A549 (cell line): ENCODE results near the gene MTCL1. TPM values are rescaled to one million over a fixed set of nuclear protein-coding genes. Genes with fewer than 3 reads are reported as not detected.

ENCODE experiments used
- ATAC-seq, 2 experiments: fragments of 200-7000 bp in 1 of 2; fragments of >200 bp in 1 of 2; cut with Nextera tagmentation in 1 of 2; cut with Tn5 transposase in 1 of 2; 3 replicates each; pipeline versions ENCODE4 v1.8.0 to v1.9.1; 2018 to 2020; ENCODE audit warnings: mild to moderate bottlenecking in 1 of 2, moderate library complexity in 1 of 2
- CTCF ChIA-PET: fragments of 300-600 bp; sonication (Branson Sonifier 250); formaldehyde crosslinking; extraction: SDS; loops from one replicate; lab custom pipeline; 2021; ENCODE audit warnings: antibody characterized with exemption, inconsistent platforms; lab: Yijun Ruan, JAX
- POLR2A ChIA-PET: fragments of 350-600 bp; formaldehyde crosslinking; extraction: SDS; loops from one replicate; lab custom pipeline; 2021; ENCODE audit warnings: antibody characterized with exemption, inconsistent platforms; lab: Yijun Ruan, JAX
- DNase-seq, 2 experiments: peaks; one replicate each; pipeline versions ENCODE4 v3.0.0 to v3.0.0-alpha.2; 2011 to 2016; ENCODE audit warnings: low read depth in 1 of 2, low spot score in 1 of 2
- FAIRE-seq: peaks from 2 replicates; lab custom pipeline; 2011; peaks lifted over from hg19 to GRCh38; lab: Jason Lieb, UNC
- H3K27ac ChIP-seq, 2 experiments: fragments of >200 bp; sonication (Bioruptor Twin); formaldehyde crosslinking; 3 replicates each; pipeline ENCODE4 v1.5.1; 2016 to 2017
- H3K4me1 ChIP-seq: fragments of >200 bp; sonication (Bioruptor Twin); formaldehyde crosslinking; 3 replicates; pipeline ENCODE4 v1.6.1; 2016
- H3K4me2 ChIP-seq: fragments of >200 bp; sonication (Bioruptor Twin); formaldehyde crosslinking; 3 replicates; pipeline ENCODE4 v1.6.1; 2016
- H3K4me3 ChIP-seq: fragments of >200 bp; sonication (Bioruptor Twin); formaldehyde crosslinking; 3 replicates; pipeline ENCODE4 v1.5.1; 2016
- H3K9me3 ChIP-seq: fragments of >200 bp; sonication (Bioruptor Twin); formaldehyde crosslinking; 3 replicates; pipeline ENCODE4 v1.6.1; 2016
- BHLHE40 ChIP-seq: IDR thresholded peaks from 2 replicates; pipeline ENCODE4 v1.6.1; 2012; ENCODE audit warnings: low read depth, low read length, inconsistent platforms
- CBX8 ChIP-seq: fragments of 200-600 bp; sonication (generic); IDR thresholded peaks from 2 replicates; pipeline ENCODE4 v1.6.1; 2016
- CEBPB ChIP-seq, 2 experiments: fragments of >200 bp in 1 of 2; sonication (Bioruptor Twin) in 1 of 2; formaldehyde crosslinking in 1 of 2; IDR thresholded peaks; 2 replicates each; pipeline ENCODE4 v1.6.1; 2012 to 2016
- CHD4 ChIP-seq: fragments of 200-600 bp; sonication (generic); IDR thresholded peaks from 2 replicates; pipeline ENCODE4 v1.6.1; 2016; ENCODE audit warnings: antibody characterized with exemption, mild to moderate bottlenecking, borderline replicate concordance
- EP300 ChIP-seq, 2 experiments: fragments of >200 bp; sonication (Bioruptor Twin); formaldehyde crosslinking; IDR thresholded peaks; 2 replicates in 1 of 2; 3 replicates in 1 of 2; pipeline ENCODE4 v1.6.1; 2016 to 2017
- ESRRA ChIP-seq: fragments of 150-350 bp; IDR thresholded peaks from 2 replicates; pipeline ENCODE4 v1.6.1; 2014; ENCODE audit warnings: mild to moderate bottlenecking, low read length, borderline replicate concordance
- FOSL2 ChIP-seq, 2 experiments: fragments of 450-650 bp in 1 of 2; fragments of >200 bp in 1 of 2; sonication (Bioruptor Twin) in 1 of 2; formaldehyde crosslinking; IDR thresholded peaks; 2 replicates each; pipeline versions ENCODE4 v1.5.0 to v1.6.1; 2016 to 2020; ENCODE audit warnings: mild to moderate bottlenecking in 1 of 2, moderate library complexity in 1 of 2
- FOXS1 ChIP-seq: fragments of 250-450 bp; sonication (Bioruptor Pico); IDR thresholded peaks from 2 replicates; pipeline ENCODE4 v1.5.0; 2020; ENCODE audit warnings: mild to moderate bottlenecking, moderate library complexity
- GATA3 ChIP-seq: IDR thresholded peaks from 2 replicates; pipeline ENCODE4 v1.6.1; 2012; ENCODE audit warnings: borderline replicate concordance
- HOXB13 ChIP-seq: fragments of 250-450 bp; sonication (Bioruptor Pico); IDR thresholded peaks from 2 replicates; pipeline ENCODE4 v1.5.0; 2020; ENCODE audit warnings: low read depth, mild to moderate bottlenecking, moderate library complexity
- HOXB5 ChIP-seq: fragments of 250-450 bp; sonication (Bioruptor Pico); IDR thresholded peaks from 2 replicates; pipeline ENCODE4 v1.5.0; 2020; ENCODE audit warnings: mild to moderate bottlenecking, moderate library complexity
- JUN ChIP-seq, 2 experiments: fragments of >200 bp; sonication (Bioruptor Twin); formaldehyde crosslinking; IDR thresholded peaks; 2 replicates in 1 of 2; 3 replicates in 1 of 2; pipeline ENCODE4 v1.6.1; 2016 to 2017
- JUNB ChIP-seq: fragments of >200 bp; sonication (Bioruptor Twin); formaldehyde crosslinking; IDR thresholded peaks from 2 replicates; pipeline ENCODE4 v1.6.1; 2016
- KDM5A ChIP-seq: fragments of 200-600 bp; sonication (generic); IDR thresholded peaks from 2 replicates; pipeline ENCODE4 v1.6.1; 2016; ENCODE audit warnings: antibody characterized with exemption, mild to moderate bottlenecking
- MAFK ChIP-seq: fragments of 450-650 bp; IDR thresholded peaks from 2 replicates; pipeline ENCODE4 v1.6.1; 2014; ENCODE audit not compliant: partially characterized antibody
- NPAS2 ChIP-seq: fragments of 250-450 bp; sonication (Bioruptor Pico); IDR thresholded peaks from 2 replicates; pipeline ENCODE4 v1.8.0; 2022; ENCODE audit warnings: mild to moderate bottlenecking, moderate library complexity, borderline replicate concordance
- NR3C1 ChIP-seq: fragments of >200 bp; sonication (Bioruptor Twin); formaldehyde crosslinking; IDR thresholded peaks from 3 replicates; pipeline ENCODE4 v1.6.1; 2017
- PHF8 ChIP-seq: fragments of 200-600 bp; sonication (generic); IDR thresholded peaks from 2 replicates; pipeline ENCODE4 v1.6.1; 2016; ENCODE audit warnings: low read depth, mild to moderate bottlenecking, antibody characterized with exemption, moderate library complexity, borderline replicate concordance
- RNF2 ChIP-seq: fragments of 200-600 bp; sonication (generic); IDR thresholded peaks from 2 replicates; pipeline ENCODE4 v1.6.1; 2016; ENCODE audit warnings: low read depth, mild to moderate bottlenecking, antibody characterized with exemption, moderate library complexity, borderline replicate concordance
- SREBF2 ChIP-seq: fragments of 450-650 bp; IDR thresholded peaks from 2 replicates; pipeline ENCODE4 v1.6.1; 2014; ENCODE audit warnings: mild to moderate bottlenecking, moderate library complexity
- TFCP2L1 ChIP-seq: fragments of 250-450 bp; sonication (Bioruptor Pico); IDR thresholded peaks from 2 replicates; pipeline ENCODE4 v1.5.0; 2021; ENCODE audit warnings: mild to moderate bottlenecking
- TP53 ChIP-seq: fragments of 250-450 bp; sonication (Bioruptor Pico); IDR thresholded peaks from 2 replicates; pipeline ENCODE4 v1.5.0; 2021; ENCODE audit warnings: mild to moderate bottlenecking, moderate library complexity
- WGBS: methylation state at CpG from one replicate; pipeline ENCODE4 v1.1.6; 2017; ENCODE audit errors: missing lambda C conversion rate; 5-methylcytosine and 5-hydroxymethylcytosine counted together
- polyA plus RNA-seq, 4 experiments: library from polyadenylated mRNA; depleted of rRNA in 3 of 4; stranded (reverse); fragments of >200 nt; fragmentation: RNase III in 1 of 4; extraction: RNeasy Plus Mini Kit Qiagen cat#74134 plus additional on column Dnase treatment in 1 of 4; gene quantifications; 2 replicates in 3 of 4; 3 replicates in 1 of 4; pipeline ENCODE4 v1.2.3, GENCODE V29; 2011 to 2017
- TF ChIP-seq, protein P1 (sequence below): fragments of 150-350 bp; IDR thresholded peaks from 2 replicates; pipeline ENCODE4 v1.6.1; 2014; ENCODE audit warnings: low read depth, mild to moderate bottlenecking, low read length
- TF ChIP-seq, protein P2 (sequence below): fragments of 250-450 bp; sonication (Bioruptor Pico); IDR thresholded peaks from 2 replicates; pipeline ENCODE4 v1.5.0; 2020; ENCODE audit warnings: low read depth, mild to moderate bottlenecking, moderate library complexity
- TF ChIP-seq, protein P3 (sequence below): IDR thresholded peaks from 2 replicates; pipeline ENCODE4 v1.6.1; 2012
- TF ChIP-seq, protein P4 (sequence below): IDR thresholded peaks from 2 replicates; pipeline ENCODE4 v1.6.1; 2012; ENCODE audit warnings: low read depth, borderline replicate concordance

Gene MTCL1
- polyA plus RNA-seq, 2 of the 4 experiments (the other 2 are of a cell fraction) = 44.4 to 49.6 TPM

DNA sequence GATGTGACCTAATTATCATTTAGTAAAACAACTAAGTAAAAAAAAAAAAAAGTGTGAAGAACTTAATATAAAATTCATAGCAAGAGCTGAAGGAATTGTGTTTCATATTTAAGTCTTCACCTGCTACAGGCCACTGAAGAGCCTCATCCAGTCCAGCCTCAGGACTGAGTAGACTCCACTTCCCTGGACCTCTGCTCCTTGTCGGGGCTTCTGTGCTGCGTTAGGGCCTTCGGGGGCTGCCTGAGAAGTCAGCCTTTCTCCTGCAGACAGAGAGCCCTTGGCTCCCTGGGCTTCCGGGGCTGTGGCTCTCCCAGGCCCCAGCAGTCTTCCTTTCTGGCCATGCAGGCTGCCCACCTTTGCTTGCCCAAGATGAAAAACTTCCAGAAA is 95.5 kb downstream of the MTCL1 start:
- FAIRE-seq = no peak
- WGBS = 2% methylated on average over 4 of the region's 4 CpGs
- Histone ChIP-seq H3K27ac (peak overlapping the region; percentile 96 to 99), H3K4me1 (peaks cover 97% of the 10 kb centered on the region), H3K9me3 (no peaks in the 10 kb centered on the region), H3K4me2 (peak overlapping the region; percentile 71)
- peak; percentile 65 to 68 for ATAC-seq
- POLR2A ChIA-PET = interaction anchor here (0.6 to 1.9 kb wide), 4 partner anchors 90 to 120 kb away, joined by 3 to 9 read pairs (median 4); no protein-coding TSS in a partner anchor
- peak in 1 of 2 experiments; percentile 42 for DNase-seq
- TF ChIP-seq, protein P1, sequence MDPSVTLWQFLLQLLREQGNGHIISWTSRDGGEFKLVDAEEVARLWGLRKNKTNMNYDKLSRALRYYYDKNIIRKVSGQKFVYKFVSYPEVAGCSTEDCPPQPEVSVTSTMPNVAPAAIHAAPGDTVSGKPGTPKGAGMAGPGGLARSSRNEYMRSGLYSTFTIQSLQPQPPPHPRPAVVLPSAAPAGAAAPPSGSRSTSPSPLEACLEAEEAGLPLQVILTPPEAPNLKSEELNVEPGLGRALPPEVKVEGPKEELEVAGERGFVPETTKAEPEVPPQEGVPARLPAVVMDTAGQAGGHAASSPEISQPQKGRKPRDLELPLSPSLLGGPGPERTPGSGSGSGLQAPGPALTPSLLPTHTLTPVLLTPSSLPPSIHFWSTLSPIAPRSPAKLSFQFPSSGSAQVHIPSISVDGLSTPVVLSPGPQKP = no peak
- TF ChIP-seq TP53 (CRISPR knock-in tag) = no peak
- no peak for TF ChIP-seq CHD4
- no peak for TF ChIP-seq NPAS2 (CRISPR knock-in tag)
- TF ChIP-seq, protein P2, sequence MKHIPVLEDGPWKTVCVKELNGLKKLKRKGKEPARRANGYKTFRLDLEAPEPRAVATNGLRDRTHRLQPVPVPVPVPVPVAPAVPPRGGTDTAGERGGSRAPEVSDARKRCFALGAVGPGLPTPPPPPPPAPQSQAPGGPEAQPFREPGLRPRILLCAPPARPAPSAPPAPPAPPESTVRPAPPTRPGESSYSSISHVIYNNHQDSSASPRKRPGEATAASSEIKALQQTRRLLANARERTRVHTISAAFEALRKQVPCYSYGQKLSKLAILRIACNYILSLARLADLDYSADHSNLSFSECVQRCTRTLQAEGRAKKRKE (CRISPR knock-in tag) = no peak
- no peak for TF ChIP-seq CBX8
- TF ChIP-seq, all 56 proteins: peak for 0
- H3K4me3 ChIP-seq = 0 out of 3 replicates have a peak overlapping the region, but pooled peaks have one; percentile 7
- CTCF ChIA-PET = interaction anchor here (0.6 to 5.9 kb wide), 5 partner anchors 49 to 182 kb away, joined by 3 to 35 read pairs (median 4); no protein-coding TSS in a partner anchor

DNA sequence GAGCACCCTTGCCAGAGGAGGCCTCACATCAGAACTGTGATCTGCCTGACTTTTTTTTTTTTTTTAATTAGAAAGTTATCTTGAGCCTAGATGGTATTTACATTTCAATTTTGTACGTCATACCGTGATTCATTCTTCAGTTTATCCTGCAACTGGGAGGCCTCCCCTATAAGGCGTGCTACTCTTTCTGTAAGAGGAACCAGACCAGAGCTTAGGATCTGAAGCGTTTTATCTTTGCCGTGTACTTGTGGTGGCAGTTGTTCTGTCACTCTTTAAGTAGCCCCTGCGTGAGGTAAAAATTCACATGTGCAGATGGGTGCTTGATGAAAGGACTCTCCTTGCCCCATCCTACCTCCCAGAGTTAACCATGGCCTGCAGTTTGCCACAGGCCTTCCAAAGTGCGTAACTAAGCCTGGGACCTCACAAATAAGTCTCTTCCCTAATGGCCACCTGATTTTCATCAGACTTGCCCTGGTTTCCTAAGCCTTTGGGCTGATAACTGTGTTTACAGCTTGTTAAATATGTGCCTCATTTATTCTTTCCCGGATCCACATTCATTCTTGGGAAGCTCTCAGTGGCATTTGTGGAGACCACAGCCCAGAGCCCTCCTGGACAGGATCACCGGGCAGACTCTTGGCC is 96.0 kb downstream of the MTCL1 start:
- Histone ChIP-seq H3K4me2 (peak overlapping the region; percentile 71), H3K9me3 (no peaks in the 10 kb centered on the region), H3K27ac (peak overlapping the region; percentile 96 to 99), H3K4me3 (peak overlapping the region; percentile 7; the same call in 1 of the 3 replicates), H3K4me1 (peaks cover 97% of the 10 kb centered on the region)
- FAIRE-seq (no peak), ATAC-seq (peak; percentile 54 to 65), DNase-seq (peak in 1 of 2 experiments; percentile 79)
- ChIA-PET POLR2A (interaction anchor here (0.6 to 1.9 kb wide), 4 partner anchors 33 to 120 kb away, joined by 3 to 9 read pairs (median 4); no protein-coding TSS in a partner anchor), CTCF (interaction anchor here (0.6 to 5.9 kb wide), 6 partner anchors 9 to 187 kb away, joined by 3 to 35 read pairs (median 8); no protein-coding TSS in a partner anchor)
- WGBS = 16% methylated on average over 9 of the region's 9 CpGs
- TF ChIP-seq TFCP2L1 (CRISPR knock-in tag) (no peak), EP300 (IDR thresholded peaks at IDR 0.05) (peak; percentile 81; a peak in 4 of 5 replicates), GATA3 (peak; percentile 75; the same call in 1 of the 2 replicates), JUNB (peak; percentile 82), SREBF2 (no peak), JUN (IDR thresholded peaks at IDR 0.05) (peak in 1 of 2 experiments; percentile 34; a peak in 2 of 5 replicates), FOSL2 (IDR thresholded peaks at IDR 0.05) (peak; percentile 49; the same call in 1 of the 2 replicates), FOSL2 (CRISPR knock-in tag; IDR thresholded peaks at IDR 0.05) (peak; percentile 50; the same call in 1 of the 2 replicates), CEBPB (IDR thresholded peaks at IDR 0.05) (peak in 1 of 2 experiments; percentile 28; a peak in 1 of 4 replicates), FOXS1 (CRISPR knock-in tag) (no peak)
- TF ChIP-seq, protein P3, sequence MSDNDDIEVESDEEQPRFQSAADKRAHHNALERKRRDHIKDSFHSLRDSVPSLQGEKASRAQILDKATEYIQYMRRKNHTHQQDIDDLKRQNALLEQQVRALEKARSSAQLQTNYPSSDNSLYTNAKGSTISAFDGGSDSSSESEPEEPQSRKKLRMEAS = peak; percentile 50

DNA sequence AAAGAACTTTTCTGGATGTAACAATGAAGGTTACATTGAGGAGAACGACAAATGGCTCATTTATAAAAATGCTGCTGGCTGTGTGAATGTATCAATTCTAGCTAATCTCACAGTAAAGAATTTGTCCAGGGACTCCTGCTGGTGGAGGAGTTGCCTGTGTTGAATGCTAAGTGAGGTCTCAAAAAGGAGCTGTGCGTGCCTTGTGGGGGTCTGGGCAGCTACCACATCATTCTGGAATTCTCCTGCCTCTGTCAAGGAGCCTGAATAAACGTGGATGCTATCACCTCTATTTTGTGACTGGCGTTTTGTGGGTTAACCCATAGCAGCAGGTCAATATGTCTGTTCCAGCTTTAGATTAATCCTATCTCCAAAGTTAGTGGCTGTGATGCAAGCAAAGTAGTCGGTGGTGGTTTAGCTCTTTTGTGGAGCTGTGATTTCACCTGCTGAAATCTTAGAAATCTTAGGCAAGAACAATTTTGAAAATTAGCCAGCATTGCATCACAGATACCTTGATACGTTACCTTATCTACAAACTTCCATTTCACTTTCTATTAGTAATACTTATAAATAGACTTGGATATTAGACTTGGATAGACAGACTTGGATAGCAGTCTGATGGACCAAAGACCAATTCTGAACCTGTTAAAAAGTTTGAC is 96.8 kb downstream of the MTCL1 start:
- Histone ChIP-seq H3K4me3 (no peak overlapping the region; the same call in 2 of the 3 replicates), H3K9me3 (no peaks in the 10 kb centered on the region), H3K27ac (peak overlapping the region; percentile 96 to 99)
- 79% methylated on average over 6 of the region's 6 CpGs for WGBS
- ChIA-PET POLR2A (no interaction called here), CTCF (interaction anchor here (2.0 to 5.9 kb wide), 4 partner anchors 9 to 186 kb away, joined by 5 to 35 read pairs (median 12); no protein-coding TSS in a partner anchor)
- no peak for FAIRE-seq
- TF ChIP-seq, protein P4, sequence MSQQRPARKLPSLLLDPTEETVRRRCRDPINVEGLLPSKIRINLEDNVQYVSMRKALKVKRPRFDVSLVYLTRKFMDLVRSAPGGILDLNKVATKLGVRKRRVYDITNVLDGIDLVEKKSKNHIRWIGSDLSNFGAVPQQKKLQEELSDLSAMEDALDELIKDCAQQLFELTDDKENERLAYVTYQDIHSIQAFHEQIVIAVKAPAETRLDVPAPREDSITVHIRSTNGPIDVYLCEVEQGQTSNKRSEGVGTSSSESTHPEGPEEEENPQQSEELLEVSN = no peak
- TF ChIP-seq KDM5A = no peak
- no peak for TF ChIP-seq BHLHE40
- TF ChIP-seq RNF2 = no peak
- TF ChIP-seq NR3C1 = no peak
- no peak for TF ChIP-seq ESRRA
- no peak for TF ChIP-seq HOXB13 (CRISPR knock-in tag)
- no peak for TF ChIP-seq HOXB5 (CRISPR knock-in tag)
- no peak for TF ChIP-seq PHF8
- no peak for TF ChIP-seq MAFK
- TF ChIP-seq, all 56 proteins: peak for 0
- ATAC-seq (no peak), DNase-seq (no peak)
- H3K4me2 ChIP-seq = peak overlapping the region; percentile 71
- peaks cover 95% of the 10 kb centered on the region for H3K4me1 ChIP-seq
